ENCODE results near the gene OR52L1.

OR52L1 gene

GRCh38 chr11:5986885-5987284, at the start of gene OR52L1:
TSS of gene OR52L1 (minus strand) at chr11:5986985. CDS start at chr11:5986930, 55 bp downstream.
- Histone ChIP-seq H3K9me3 (ENCODE audit: control insufficient read depth in 2 of 2, low read length in 2 of 2) (no peaks in the 10 kb centered on the region), H3K4me3 (ENCODE audit: low read length in 2 of 2) (no peak within 1 kb of the TSS), H3K4me1 (ENCODE audit: control insufficient read depth in 2 of 2, insufficient read depth in 2 of 2, low read length in 2 of 2) (no peaks in the 10 kb centered on the region), H3K9ac (ENCODE audit: low read depth in 1 of 2, low read length in 2 of 2) (no peak within 1 kb of the TSS), H3K27ac (ENCODE audit: low read depth in 2 of 2, low read length in 2 of 2) (no peak within 1 kb of the TSS), H3K27me3 (ENCODE audit: control insufficient read depth in 2 of 2, insufficient read depth in 2 of 2, low read length in 2 of 2) (no peaks in the 10 kb centered on the region), H3K36me3 (ENCODE audit: control insufficient read depth in 2 of 2, insufficient read depth in 2 of 2, low read length in 2 of 2) (no peaks in the 10 kb centered on the region)

DNA sequence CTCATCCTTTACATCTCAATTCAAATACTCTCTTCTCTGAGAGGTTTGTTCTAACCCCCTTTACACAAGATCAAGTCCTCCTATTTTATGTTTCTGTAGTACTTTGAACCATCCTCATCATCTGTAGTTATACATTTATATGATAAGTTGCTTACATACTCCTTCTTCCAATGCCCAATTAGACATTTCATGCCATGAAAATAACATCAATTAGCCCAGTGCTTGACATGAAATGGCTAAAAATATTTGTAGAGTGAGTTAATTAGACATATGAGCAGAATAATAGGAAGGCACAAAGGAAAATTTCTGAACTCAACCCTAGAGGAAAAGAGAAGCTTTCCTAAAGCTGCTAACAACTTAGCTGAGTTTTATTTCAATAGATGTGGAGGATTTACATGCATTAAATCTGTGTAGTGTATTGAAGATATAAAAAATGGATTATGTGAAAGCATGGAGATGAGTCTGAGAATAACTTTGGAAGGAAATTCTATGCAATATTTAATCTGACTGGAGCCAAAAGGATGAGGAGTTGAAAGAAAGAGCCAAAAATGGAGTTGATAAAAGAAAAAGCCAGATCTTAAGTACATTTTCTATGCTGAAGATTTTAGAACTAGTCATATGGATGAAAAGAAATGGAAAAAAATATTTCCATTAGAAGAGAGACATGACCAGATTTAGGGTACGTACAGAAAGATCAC, 44.1 kb upstream of the OR52L1 start, which contains the start of gene OR56A1:
TSS of gene OR56A1 (minus strand) at position 51 of the 698 bp plus-strand sequence. CDS start 3,066 bp downstream, outside the sequence.
- H3K4me1 ChIP-seq (ENCODE audit: control insufficient read depth in 2 of 2, insufficient read depth in 2 of 2, low read length in 2 of 2): no peaks in the 10 kb centered on the region
- no peaks in the 10 kb centered on the region for H3K27me3 ChIP-seq (ENCODE audit: control insufficient read depth in 2 of 2, insufficient read depth in 2 of 2, low read length in 2 of 2)
- H3K4me3 ChIP-seq (ENCODE audit: low read length in 2 of 2): no peak within 1 kb of the TSS
- no peaks in the 10 kb centered on the region for H3K9me3 ChIP-seq (ENCODE audit: control insufficient read depth in 2 of 2, low read length in 2 of 2)
- H3K36me3 ChIP-seq (ENCODE audit: control insufficient read depth in 2 of 2, insufficient read depth in 2 of 2, low read length in 2 of 2): no peaks in the 10 kb centered on the region
- no peak within 1 kb of the TSS for H3K9ac ChIP-seq (ENCODE audit: low read depth in 1 of 2, low read length in 2 of 2)
- no peak within 1 kb of the TSS for H3K27ac ChIP-seq (ENCODE audit: low read depth in 2 of 2, low read length in 2 of 2)

DNA sequence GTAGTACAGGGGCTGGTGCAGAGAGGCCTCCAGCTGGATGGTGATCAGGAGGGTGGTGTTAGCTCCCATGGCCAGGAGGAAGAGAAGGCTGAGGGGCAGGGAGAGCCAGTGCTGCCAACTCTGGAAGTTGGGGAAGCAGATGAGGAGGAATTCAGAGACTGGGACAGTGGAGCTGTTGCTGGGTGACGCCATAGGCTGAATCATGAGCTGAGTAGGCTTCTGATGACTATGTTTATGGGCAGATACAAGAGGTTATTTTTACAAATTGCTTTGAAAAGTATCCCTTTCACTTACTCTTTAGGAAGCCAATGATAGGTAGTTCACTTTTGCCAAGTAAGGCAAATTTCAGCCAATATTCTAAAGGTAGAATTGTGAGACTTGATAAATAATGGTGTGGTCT, 40.7 kb upstream of the OR52L1 start:
- Histone ChIP-seq H3K9me3 (ENCODE audit: control insufficient read depth in 2 of 2, low read length in 2 of 2) (no peaks in the 10 kb centered on the region), H3K36me3 (ENCODE audit: control insufficient read depth in 2 of 2, insufficient read depth in 2 of 2, low read length in 2 of 2) (no peaks in the 10 kb centered on the region), H3K27me3 (ENCODE audit: control insufficient read depth in 2 of 2, insufficient read depth in 2 of 2, low read length in 2 of 2) (no peaks in the 10 kb centered on the region), H3K9ac (ENCODE audit: low read depth in 1 of 2, low read length in 2 of 2) (no peak overlapping the region), H3K4me1 (ENCODE audit: control insufficient read depth in 2 of 2, insufficient read depth in 2 of 2, low read length in 2 of 2) (no peaks in the 10 kb centered on the region), H3K4me3 (ENCODE audit: low read length in 2 of 2) (no peak overlapping the region), H3K27ac (ENCODE audit: low read depth in 2 of 2, low read length in 2 of 2) (no peak overlapping the region)

DNA sequence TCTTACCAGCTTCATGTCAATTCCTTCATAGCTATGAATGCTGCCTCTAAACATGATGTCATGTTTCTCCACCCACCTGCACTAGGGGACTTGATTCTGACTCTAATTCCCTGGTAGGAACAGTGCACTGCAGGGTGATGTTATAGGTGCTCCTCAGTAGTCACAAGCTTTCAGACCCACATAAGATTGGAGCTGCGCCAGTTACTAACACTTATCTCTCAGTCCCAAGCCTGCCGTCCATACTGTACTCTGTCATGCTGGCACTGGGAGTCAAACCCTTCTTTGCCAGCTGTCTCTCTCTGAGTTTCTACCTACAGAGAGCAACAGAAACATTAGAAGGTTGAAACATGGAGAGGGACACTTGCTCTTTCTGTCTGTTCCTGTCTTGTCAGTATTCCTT, 38.3 kb upstream of the OR52L1 start:
- H3K36me3 ChIP-seq (ENCODE audit: control insufficient read depth in 2 of 2, insufficient read depth in 2 of 2, low read length in 2 of 2): no peaks in the 10 kb centered on the region

DNA sequence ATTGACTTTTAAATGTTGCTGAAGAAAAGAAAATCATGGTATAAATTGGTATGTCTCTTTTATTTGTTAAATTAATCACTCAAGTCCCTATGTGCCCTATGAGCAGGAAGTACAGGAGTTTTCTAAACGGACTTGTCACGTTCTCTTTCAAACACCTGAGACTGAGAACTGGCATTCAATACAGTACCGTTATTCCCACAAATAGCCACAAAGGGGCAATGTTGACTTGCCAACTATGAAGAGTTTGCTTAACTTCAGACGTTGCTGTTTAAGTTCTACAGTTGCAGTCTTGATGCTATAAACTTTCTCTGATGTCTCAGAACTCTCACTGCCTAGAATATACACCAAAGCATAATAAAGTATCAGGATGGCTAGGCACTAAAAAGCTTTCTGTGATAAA, 36.2 kb upstream of the OR52L1 start:
- Histone ChIP-seq H3K36me3 (ENCODE audit: control insufficient read depth in 2 of 2, insufficient read depth in 2 of 2, low read length in 2 of 2) (no peaks in the 10 kb centered on the region), H3K27me3 (ENCODE audit: control insufficient read depth in 2 of 2, insufficient read depth in 2 of 2, low read length in 2 of 2) (no peaks in the 10 kb centered on the region), H3K27ac (ENCODE audit: low read depth in 2 of 2, low read length in 2 of 2) (no peak overlapping the region), H3K4me1 (ENCODE audit: control insufficient read depth in 2 of 2, insufficient read depth in 2 of 2, low read length in 2 of 2) (no peaks in the 10 kb centered on the region), H3K4me3 (ENCODE audit: low read length in 2 of 2) (no peak overlapping the region), H3K9ac (ENCODE audit: low read depth in 1 of 2, low read length in 2 of 2) (no peak overlapping the region), H3K9me3 (ENCODE audit: control insufficient read depth in 2 of 2, low read length in 2 of 2) (no peaks in the 10 kb centered on the region)

More for the DNA sequence above, 38.3 kb upstream of the OR52L1 start:
- Histone ChIP-seq H3K27ac (ENCODE audit: low read depth in 2 of 2, low read length in 2 of 2) (no peak overlapping the region), H3K4me1 (ENCODE audit: control insufficient read depth in 2 of 2, insufficient read depth in 2 of 2, low read length in 2 of 2) (no peaks in the 10 kb centered on the region), H3K27me3 (ENCODE audit: control insufficient read depth in 2 of 2, insufficient read depth in 2 of 2, low read length in 2 of 2) (no peaks in the 10 kb centered on the region), H3K4me3 (ENCODE audit: low read length in 2 of 2) (no peak overlapping the region), H3K9me3 (ENCODE audit: control insufficient read depth in 2 of 2, low read length in 2 of 2) (no peaks in the 10 kb centered on the region), H3K9ac (ENCODE audit: low read depth in 1 of 2, low read length in 2 of 2) (no peak overlapping the region)

- no peak overlapping the region for H3K9ac ChIP-seq (ENCODE audit: low read depth in 1 of 2, low read length in 2 of 2)
- H3K27ac ChIP-seq (ENCODE audit: low read depth in 2 of 2, low read length in 2 of 2): no peak overlapping the region
- no peaks in the 10 kb centered on the region for H3K9me3 ChIP-seq (ENCODE audit: control insufficient read depth in 2 of 2, low read length in 2 of 2)
- H3K36me3 ChIP-seq (ENCODE audit: control insufficient read depth in 2 of 2, insufficient read depth in 2 of 2, low read length in 2 of 2): no peaks in the 10 kb centered on the region
- no peaks in the 10 kb centered on the region for H3K4me1 ChIP-seq (ENCODE audit: control insufficient read depth in 2 of 2, insufficient read depth in 2 of 2, low read length in 2 of 2)
- H3K27me3 ChIP-seq (ENCODE audit: control insufficient read depth in 2 of 2, insufficient read depth in 2 of 2, low read length in 2 of 2): no peaks in the 10 kb centered on the region
- no peak overlapping the region for H3K4me3 ChIP-seq (ENCODE audit: low read length in 2 of 2)
These were observed 26.3 kb upstream of the OR52L1 start for GRCh38 chr11:6013042-6013441.

DNA sequence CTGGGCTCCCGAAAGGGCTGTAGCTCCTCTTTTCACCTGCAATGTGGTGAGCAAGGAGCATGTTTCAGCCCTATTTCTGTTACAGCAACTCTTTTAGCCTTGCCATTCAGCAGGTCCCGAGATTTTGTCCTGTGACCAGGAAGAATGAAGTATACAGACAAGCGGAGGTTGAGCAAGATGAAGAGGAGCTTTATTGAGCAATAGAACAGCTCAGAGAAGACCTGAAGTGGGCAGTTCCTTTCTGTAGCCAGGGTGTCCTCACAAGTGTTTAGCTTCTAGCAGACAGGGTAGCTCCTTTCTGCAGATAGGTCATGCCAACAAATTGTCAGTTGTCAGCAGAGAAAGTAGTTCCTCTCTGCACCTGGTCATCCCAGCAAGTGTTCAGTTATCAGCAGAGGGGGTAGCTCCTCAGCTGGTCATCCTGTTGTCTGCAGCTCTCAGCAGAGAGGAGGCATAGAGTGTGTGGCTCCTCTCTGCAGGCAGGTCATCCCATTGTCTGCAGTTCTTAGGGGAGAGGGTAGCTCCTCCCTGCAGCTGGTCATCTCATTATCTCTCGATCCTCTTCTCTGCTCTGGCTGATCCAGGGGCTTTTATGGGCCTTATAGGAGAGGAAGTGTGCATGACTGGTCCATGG, 25.4 kb upstream of the OR52L1 start:
- no peaks in the 10 kb centered on the region for H3K4me1 ChIP-seq (ENCODE audit: control insufficient read depth in 2 of 2, insufficient read depth in 2 of 2, low read length in 2 of 2)
- no peak overlapping the region for H3K4me3 ChIP-seq (ENCODE audit: low read length in 2 of 2)
- no peak overlapping the region for H3K27ac ChIP-seq (ENCODE audit: low read depth in 2 of 2, low read length in 2 of 2)
- H3K27me3 ChIP-seq (ENCODE audit: control insufficient read depth in 2 of 2, insufficient read depth in 2 of 2, low read length in 2 of 2): no peaks in the 10 kb centered on the region
- no peak overlapping the region for H3K9ac ChIP-seq (ENCODE audit: low read depth in 1 of 2, low read length in 2 of 2)
- H3K36me3 ChIP-seq (ENCODE audit: control insufficient read depth in 2 of 2, insufficient read depth in 2 of 2, low read length in 2 of 2): no peaks in the 10 kb centered on the region
- H3K9me3 ChIP-seq (ENCODE audit: control insufficient read depth in 2 of 2, low read length in 2 of 2): no peaks in the 10 kb centered on the region

- no peak within 1 kb of the TSS for H3K27ac ChIP-seq (ENCODE audit: low read depth in 2 of 2, low read length in 2 of 2)
- H3K4me1 ChIP-seq (ENCODE audit: control insufficient read depth in 2 of 2, insufficient read depth in 2 of 2, low read length in 2 of 2): no peaks in the 10 kb centered on the region
- no peak within 1 kb of the TSS for H3K4me3 ChIP-seq (ENCODE audit: low read length in 2 of 2)
- no peaks in the 10 kb centered on the region for H3K9me3 ChIP-seq (ENCODE audit: control insufficient read depth in 2 of 2, low read length in 2 of 2)
- H3K9ac ChIP-seq (ENCODE audit: low read depth in 1 of 2, low read length in 2 of 2): no peak within 1 kb of the TSS
- H3K36me3 ChIP-seq (ENCODE audit: control insufficient read depth in 2 of 2, insufficient read depth in 2 of 2, low read length in 2 of 2): no peaks in the 10 kb centered on the region
- no peaks in the 10 kb centered on the region for H3K27me3 ChIP-seq (ENCODE audit: control insufficient read depth in 2 of 2, insufficient read depth in 2 of 2, low read length in 2 of 2)
These were observed 20.1 kb upstream of the OR52L1 start, which contains the start of gene OR56A4 for GRCh38 chr11:6006846-6007245. TSS of gene OR56A4 (minus strand) at chr11:6006946. CDS start at chr11:6002992, 3,954 bp downstream.

GRCh38 chr11:6006395-6006794, 19.6 kb upstream of the OR52L1 start:
- H3K4me3 ChIP-seq (ENCODE audit: low read length in 2 of 2): no peak overlapping the region
- H3K36me3 ChIP-seq (ENCODE audit: control insufficient read depth in 2 of 2, insufficient read depth in 2 of 2, low read length in 2 of 2): no peaks in the 10 kb centered on the region
- no peaks in the 10 kb centered on the region for H3K9me3 ChIP-seq (ENCODE audit: control insufficient read depth in 2 of 2, low read length in 2 of 2)
- H3K4me1 ChIP-seq (ENCODE audit: control insufficient read depth in 2 of 2, insufficient read depth in 2 of 2, low read length in 2 of 2): no peaks in the 10 kb centered on the region
- H3K9ac ChIP-seq (ENCODE audit: low read depth in 1 of 2, low read length in 2 of 2): no peak overlapping the region
- H3K27ac ChIP-seq (ENCODE audit: low read depth in 2 of 2, low read length in 2 of 2): no peak overlapping the region
- H3K27me3 ChIP-seq (ENCODE audit: control insufficient read depth in 2 of 2, insufficient read depth in 2 of 2, low read length in 2 of 2): no peaks in the 10 kb centered on the region

DNA sequence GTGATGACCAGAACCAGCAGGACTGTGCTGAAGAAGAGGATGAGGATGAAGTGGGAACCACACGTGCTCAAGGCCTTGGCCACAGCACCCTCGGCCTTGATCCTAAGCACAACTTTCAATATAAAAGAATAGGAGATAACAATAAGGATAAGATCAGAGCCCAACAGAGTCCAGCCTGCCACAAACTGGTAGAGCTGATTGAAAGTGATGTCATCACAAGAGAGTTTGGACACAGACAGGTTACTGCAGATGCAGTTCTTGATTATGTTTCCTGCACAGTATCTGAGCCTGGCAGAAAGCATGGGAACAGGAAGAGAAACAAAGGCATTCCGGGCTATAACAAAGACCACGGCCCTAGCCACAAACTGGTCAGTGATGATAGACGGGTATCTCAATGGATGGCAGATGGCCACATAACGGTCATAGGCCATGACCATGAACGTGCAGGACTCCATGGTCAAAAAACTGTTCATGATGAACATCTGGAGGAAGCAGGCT, 15.5 kb upstream of the OR52L1 start:
- no peaks in the 10 kb centered on the region for H3K9me3 ChIP-seq (ENCODE audit: control insufficient read depth in 2 of 2, low read length in 2 of 2)
- no peaks in the 10 kb centered on the region for H3K4me1 ChIP-seq (ENCODE audit: control insufficient read depth in 2 of 2, insufficient read depth in 2 of 2, low read length in 2 of 2)
- no peak overlapping the region for H3K4me3 ChIP-seq (ENCODE audit: low read length in 2 of 2)
- no peaks in the 10 kb centered on the region for H3K36me3 ChIP-seq (ENCODE audit: control insufficient read depth in 2 of 2, insufficient read depth in 2 of 2, low read length in 2 of 2)
- no peak overlapping the region for H3K9ac ChIP-seq (ENCODE audit: low read depth in 1 of 2, low read length in 2 of 2)
- no peaks in the 10 kb centered on the region for H3K27me3 ChIP-seq (ENCODE audit: control insufficient read depth in 2 of 2, insufficient read depth in 2 of 2, low read length in 2 of 2)
- no peak overlapping the region for H3K27ac ChIP-seq (ENCODE audit: low read depth in 2 of 2, low read length in 2 of 2)
